NCI-H146 treated with DMSO at 0.1 percent for 48 hours (cell line): ENCODE measurements around the gene SETD5.
"Not testable (repeated sequence)": the region's sequence is repeated elsewhere in the genome, so short reads cannot be mapped to it uniquely, and the experiment has no call there.

Experiments used
- DNase-seq: peaks from one replicate; lab custom pipeline; 2025; ENCODE audit not compliant: unreplicated experiment; lab: John Stamatoyannopoulos, UW

SETD5 gene

GRCh38 chr3:9450126-9450525, 52.7 kb downstream of the SETD5 start:
- DNase-seq = no peak

DNA sequence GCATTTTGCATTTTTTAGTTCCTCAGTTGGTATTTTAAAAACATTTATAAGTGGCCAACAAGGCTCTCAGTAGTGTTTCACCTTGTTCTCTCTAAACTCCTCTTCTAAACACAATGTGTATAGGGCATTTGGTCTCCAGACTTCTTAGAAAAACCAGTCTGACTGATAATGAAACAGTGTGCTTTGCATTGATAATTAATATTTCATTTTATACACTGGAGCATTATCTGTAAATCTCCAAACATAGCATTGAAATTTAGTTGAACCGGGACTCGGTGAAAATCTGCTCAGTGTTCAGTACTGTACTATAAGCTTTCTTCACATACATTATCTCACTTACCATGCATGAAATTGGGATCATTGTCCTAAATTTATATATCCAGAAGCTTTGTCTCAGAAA, 53.6 kb downstream of the SETD5 start:
- DNase-seq = no peak

DNA sequence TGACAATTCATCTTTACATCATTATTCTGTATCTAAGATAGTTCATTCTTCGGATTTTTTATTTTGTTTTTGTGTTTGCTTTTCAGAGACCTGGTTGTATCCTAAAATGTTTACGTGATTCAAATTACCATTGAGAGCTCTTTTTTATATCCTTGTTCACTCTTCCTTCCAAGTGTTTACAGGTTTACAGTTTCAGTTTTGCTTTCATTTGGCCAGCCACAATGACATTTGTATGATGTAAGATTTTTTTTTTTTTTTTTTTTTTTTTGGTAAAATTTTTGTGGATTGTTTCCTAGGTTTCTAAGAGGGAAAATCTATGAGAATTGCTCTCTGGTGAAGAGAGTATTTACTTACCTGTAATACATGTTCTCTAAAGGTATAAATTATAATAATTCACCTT, 55.0 kb downstream of the SETD5 start:
- DNase-seq = no peak

DNA sequence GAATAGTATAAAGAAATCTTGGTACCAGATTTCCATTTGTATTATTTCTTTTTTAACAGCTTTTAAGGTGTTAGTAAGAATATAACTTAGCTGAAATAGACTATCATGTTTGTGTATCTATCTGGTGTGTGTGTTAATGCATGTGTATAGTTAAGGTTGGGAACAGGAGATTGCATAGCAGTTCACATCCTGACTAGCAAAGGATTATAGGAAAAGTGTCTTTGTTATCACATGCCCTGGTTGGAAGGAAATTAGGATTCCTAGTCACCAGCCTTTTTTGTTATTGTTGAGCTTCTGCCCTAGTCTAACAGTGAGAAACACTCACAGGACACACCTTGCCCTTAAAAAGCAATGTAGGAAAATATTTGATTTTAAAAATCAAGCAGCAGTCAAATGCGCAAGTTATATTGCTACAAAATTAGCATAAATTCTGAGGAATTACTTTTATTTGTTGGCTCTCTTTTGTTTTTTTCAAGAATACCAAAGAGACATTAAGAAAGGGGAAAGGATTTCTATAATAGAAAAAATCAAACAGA, 58.2 kb downstream of the SETD5 start:
- no peak for DNase-seq

- no peak for DNase-seq
These were observed 70.0 kb downstream of the SETD5 start for GRCh38 chr3:9467451-9467850.

DNA sequence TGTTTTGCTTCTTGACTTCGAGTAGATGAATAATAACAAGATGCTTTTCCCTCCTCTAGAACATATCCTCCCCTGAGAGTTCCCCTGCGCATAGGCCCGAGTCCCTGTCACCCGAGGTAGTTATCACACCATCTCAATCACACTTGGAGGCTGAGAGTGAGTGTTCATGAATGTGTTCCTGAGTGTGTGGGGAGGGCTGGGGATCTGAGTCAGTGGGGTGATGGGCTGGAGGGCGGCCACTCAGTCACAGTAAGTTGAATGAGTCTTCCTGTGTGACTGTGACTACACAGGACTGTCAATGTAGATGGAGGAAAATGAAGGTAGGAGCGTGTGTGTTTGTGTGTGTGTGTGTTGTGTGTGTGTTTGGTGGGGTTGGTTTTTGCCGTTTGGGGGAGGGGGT, 71.0 kb downstream of the SETD5 start:
- no peak for DNase-seq

- no peak for DNase-seq
These were observed 72.6 kb downstream of the SETD5 start for GRCh38 chr3:9469986-9470385.

DNA sequence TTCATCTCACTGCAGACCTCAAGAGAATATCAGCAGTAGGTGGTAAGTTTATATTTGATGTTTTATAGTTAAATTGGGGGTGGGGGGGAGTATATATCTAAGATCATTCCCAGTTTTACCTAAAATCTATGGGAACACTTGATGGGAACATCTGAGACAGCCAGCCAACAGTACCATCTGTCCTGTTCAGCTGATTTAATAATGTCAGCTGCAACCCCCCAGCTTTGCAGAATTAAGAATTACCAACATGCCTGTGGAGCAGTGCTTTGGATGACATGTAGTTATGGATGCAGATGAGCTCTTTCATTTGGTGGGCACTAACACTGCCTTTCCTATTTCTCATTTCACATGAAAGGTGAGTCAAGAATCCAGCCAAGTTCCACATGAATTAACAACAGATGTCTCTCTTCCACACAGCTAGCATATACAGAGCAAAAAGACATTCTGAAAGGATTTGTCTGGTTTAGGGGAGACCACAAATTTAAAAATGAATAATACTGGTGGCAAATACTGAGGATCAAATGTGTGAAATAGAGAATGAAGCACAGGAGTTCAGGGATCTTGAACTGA, 76.2 kb downstream of the SETD5 start:
- no peak for DNase-seq

DNA sequence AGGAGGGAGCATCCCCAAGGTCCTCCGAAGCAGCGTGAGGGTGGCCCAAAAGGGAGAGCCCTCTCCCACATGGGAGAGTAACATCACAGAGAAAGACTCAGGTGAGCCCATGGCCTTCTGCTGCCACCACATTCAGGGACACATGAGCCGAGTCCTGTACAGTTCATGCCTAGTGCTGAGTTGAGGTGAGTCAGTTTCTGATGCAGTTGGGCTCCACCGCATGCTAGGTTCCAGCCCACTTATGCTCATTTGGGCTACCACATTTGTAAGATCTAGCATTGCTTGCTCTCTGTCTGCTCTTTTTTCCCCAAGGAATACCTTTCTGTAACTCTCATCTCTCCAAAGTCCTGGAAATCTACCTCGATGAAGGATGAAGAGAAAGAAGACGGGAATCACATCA, 77.1 kb downstream of the SETD5 start:
- no peak for DNase-seq

- no peak for DNase-seq
These were observed 79.5 kb downstream of the SETD5 start for GRCh38 chr3:9476935-9477334.

DNA sequence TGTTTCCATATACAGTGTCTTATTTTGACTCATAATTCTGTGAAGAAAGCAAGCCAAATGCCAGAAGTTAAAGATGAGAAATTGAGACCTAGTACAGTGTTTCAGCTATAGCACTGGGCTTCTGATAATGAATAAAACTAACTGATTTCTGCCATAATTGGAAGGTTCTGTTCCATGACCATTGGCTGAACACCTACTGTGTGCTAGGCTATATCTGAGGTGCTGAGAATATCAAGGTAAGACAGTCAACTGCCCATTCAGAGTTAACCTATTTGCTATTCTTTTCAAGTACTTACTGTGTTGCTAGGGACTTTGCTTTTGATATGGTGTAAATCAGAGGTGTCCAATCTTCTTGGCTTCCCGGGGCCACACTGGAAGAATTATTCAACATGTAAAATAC, 82.8 kb downstream of the SETD5 start:
- no peak for DNase-seq

DNA sequence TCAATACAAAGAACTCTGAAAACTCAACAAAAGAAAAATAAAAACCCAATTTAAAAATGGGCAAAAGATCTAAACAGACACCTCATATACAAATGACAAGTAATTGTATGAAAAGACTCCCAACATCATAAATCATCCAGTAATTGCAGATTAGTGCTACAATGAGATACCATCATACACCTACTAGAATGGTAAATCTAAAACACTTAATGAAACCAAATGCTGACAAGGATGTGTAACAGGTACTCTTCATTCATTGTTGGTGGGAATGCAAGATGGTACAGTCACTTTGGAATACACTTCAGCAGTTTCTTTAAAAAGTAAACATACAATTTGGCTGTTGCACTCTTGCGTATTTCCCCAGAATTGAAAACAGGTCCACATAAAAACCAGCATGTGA, 87.8 kb downstream of the SETD5 start:
- no peak for DNase-seq

DNA sequence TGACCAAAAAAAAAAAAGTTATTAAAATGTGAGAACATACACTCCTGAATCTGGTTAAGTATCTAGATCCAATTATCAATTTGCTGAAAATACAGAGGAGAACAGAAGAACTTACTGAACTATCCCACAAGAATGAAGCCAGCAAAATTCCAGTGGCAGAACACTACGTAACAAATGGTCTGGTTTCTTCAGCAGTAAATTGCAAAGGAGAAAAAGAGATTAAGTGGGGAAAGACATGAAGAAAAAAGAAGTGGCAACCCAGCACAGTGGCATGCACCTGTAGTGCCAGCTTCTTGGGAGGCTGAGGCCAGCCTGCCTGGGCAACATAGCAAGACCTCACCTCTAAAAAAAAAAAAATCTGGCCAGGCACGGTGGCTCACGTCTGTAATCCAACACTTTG, 94.1 kb downstream of the SETD5 start:
- DNase-seq = no peak

- not testable (repeated sequence) for DNase-seq
These were observed 96.6 kb downstream of the SETD5 start for GRCh38 chr3:9494036-9494435.

- DNase-seq = no peak
These were observed 99.5 kb downstream of the SETD5 start for GRCh38 chr3:9496893-9497292.

DNA sequence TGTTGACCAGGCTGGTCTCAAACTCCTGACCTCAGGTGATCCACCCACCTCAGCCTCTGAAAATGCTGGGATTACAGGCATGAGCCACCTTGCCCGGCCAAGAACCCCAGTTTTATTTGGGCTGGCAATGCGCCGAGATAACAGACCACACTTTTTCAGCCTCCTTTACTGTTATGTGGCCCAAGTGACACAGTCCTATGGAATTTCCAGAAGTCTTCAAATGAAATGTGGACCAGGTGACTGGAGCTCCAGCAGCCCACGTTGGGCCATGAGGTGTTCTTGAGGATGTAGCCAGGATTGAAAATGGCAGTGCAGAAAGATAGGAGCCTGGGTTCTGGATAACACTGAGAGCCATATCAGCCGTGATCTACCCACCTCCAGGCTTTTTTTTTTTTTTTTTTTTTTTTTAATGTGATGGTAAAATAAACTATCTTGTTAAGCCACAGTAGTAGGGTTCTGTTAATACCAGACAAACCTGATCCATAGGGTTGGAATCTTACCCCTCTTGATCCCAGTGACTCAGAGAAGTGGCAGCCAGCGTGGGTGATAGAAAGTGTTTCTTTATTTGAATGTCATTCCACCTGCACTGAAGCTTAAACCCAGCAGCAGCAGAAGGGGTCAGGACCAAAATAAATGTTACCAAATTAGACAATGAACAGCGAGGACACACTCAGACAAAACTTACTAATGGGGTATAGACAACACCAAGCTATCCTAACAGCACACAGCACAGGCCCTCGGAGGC, 100.6 kb downstream of the SETD5 start:
- DNase-seq = no peak

DNA sequence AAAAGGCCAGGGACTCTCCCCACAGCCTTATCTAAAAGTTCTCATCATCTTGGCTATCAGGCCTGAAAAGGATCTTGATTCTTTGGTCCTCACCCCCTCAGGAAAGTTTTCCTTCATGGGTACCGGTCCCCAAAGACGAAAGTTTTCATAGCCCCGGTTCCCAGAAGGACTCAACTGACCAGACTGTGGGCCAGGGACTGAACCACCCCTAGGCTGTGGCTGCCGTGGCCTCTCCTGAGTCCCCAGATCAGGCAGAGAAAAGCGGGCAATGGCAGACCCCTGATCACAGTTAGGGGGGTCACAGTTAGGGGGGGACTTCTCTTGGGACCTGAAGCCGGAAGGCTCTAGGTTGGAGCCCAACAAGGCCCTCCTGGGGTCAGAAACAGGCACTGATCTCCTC, 101.4 kb downstream of the SETD5 start:
- no peak for DNase-seq

DNA sequence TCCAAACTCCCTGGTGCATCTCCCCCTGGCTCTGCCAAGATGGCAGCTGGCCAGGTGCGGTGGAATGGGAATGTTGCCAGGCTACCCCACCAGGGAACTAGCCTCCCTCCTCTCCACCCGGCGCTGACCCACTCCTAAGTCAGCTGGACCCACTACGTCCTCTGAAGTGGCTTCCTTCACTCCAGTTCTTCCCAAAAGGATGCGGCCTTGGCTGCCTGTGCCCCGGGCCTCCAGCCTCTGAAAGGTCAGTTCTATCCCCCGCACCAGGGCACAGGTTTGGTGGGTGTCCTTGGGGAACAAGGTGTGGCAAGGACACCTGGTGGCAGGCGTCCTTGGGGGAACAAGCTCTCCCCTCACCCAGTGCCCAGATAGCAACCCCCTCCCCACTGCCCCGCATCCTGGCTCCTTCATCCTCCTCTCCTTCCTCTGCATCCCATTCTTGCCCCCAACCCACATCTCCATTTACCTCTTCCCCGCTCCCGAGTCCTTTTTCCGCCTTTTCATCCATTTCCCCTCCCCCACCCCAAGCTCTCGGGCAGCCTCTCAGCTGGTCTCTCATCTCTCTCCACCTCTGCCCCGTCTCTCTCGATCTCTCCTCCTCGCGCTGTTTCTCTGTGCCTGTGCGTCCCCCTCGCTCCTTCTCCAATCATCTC, 102.2 kb downstream of the SETD5 start:
- DNase-seq = no peak

GRCh38 chr3:9500108-9501050, 103.0 kb downstream of the SETD5 start:
- peak; percentile 14 for DNase-seq

DNA sequence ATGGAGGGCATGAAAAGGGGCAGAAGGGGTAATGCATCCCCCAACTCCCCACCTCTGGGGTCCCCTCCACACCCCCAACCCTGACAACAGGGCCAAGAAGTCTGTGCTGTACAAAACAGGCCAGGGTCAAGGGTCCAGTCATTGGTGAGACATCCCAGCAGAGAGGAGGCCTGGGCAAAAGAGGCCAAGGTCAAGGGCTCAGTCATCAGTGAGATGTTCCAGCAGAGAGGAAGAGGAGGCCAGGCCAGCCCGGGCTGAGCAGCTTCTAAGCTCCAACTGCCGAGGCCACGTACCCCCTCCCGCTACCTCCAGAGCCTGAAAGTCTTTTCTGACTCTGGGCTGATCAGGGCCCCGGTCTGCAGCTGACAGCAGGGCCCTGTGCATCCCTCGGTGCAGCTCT, 103.8 kb downstream of the SETD5 start:
- no peak for DNase-seq

- no peak for DNase-seq
These were observed 105.9 kb downstream of the SETD5 start for GRCh38 chr3:9503283-9503682.
